ENCODE data around the gene PSAT1.

- TF ChIP-seq CTCF (IDR thresholded peaks at IDR 0.05), result no peak
- no peak for TF ChIP-seq POLR2A (IDR thresholded peaks at IDR 0.05)
- TF ChIP-seq EP300 (IDR thresholded peaks at IDR 0.05), result no peak
Observed at GRCh38 chr9:78363221-78363620, 66.3 kb downstream of the PSAT1 start.
